T-helper 17 cell (primary cell): Measurements from ENCODE around the gene KNDC1. TPM values are rescaled to one million over a fixed set of nuclear protein-coding genes. Genes with fewer than 3 reads are reported as not detected.
A peak's percentile ranks its signal among the peaks of the same experiment; 100 is the strongest.
"Not testable (repeated sequence)": the region's sequence is repeated elsewhere in the genome, so short reads cannot be mapped to it uniquely, and the experiment has no call there.

Experiments used
- ATAC-seq: fragments of 150-1000 bp; cut with Tn5 transposase; 2 replicates; pipeline ENCODE4 v1.10.0; 2021; ENCODE audit warnings: mild to moderate bottlenecking, moderate library complexity
- DNase-seq, 3 donors: peaks; one replicate each; pipeline versions ENCODE4 v3.0.0 to v3.0.0-alpha.2; 2020 to 2021
- H3K9me3 ChIP-seq: one replicate; pipeline ENCODE4 v1.7.0; 2013; ENCODE audit warnings: low read length, mild to moderate bottlenecking; ENCODE audit not compliant: control insufficient read depth, poor library complexity, severe bottlenecking
- H3K27ac Mint-ChIP-seq: one replicate; pipeline ENCODE4 v1.8.0; 2022; ENCODE audit warnings: mild to moderate bottlenecking, moderate library complexity, mixed read lengths
- H3K27me3 Mint-ChIP-seq: one replicate; pipeline ENCODE4 v1.8.0; 2022; ENCODE audit warnings: mixed read lengths
- H3K36me3 Mint-ChIP-seq: one replicate; pipeline ENCODE4 v1.8.0; 2022; ENCODE audit warnings: low read depth, mixed read lengths
- H3K4me1 Mint-ChIP-seq: one replicate; pipeline ENCODE4 v1.8.0; 2022; ENCODE audit warnings: mild to moderate bottlenecking, mixed read lengths
- H3K4me3 Mint-ChIP-seq: one replicate; pipeline ENCODE4 v1.8.0; 2022; ENCODE audit warnings: mild to moderate bottlenecking, moderate library complexity, mixed read lengths
- total RNA-seq, 4 donors: library from RNA in 2 of 4; stranded (reverse) in 2 of 4; gene quantifications; one replicate each; pipeline ENCODE4 v1.2.3 and lab custom pipeline; 2022 to 2026

The KNDC1 gene
- total RNA-seq = 1 to 10 TPM in 1 of 2 donors, under 1 TPM in 1; 0.42 to 1.1 TPM
- 1.4 to 6.0 reads per million in 2 donors for total RNA-seq (lab: John Stamatoyannopoulos, UW)

DNA sequence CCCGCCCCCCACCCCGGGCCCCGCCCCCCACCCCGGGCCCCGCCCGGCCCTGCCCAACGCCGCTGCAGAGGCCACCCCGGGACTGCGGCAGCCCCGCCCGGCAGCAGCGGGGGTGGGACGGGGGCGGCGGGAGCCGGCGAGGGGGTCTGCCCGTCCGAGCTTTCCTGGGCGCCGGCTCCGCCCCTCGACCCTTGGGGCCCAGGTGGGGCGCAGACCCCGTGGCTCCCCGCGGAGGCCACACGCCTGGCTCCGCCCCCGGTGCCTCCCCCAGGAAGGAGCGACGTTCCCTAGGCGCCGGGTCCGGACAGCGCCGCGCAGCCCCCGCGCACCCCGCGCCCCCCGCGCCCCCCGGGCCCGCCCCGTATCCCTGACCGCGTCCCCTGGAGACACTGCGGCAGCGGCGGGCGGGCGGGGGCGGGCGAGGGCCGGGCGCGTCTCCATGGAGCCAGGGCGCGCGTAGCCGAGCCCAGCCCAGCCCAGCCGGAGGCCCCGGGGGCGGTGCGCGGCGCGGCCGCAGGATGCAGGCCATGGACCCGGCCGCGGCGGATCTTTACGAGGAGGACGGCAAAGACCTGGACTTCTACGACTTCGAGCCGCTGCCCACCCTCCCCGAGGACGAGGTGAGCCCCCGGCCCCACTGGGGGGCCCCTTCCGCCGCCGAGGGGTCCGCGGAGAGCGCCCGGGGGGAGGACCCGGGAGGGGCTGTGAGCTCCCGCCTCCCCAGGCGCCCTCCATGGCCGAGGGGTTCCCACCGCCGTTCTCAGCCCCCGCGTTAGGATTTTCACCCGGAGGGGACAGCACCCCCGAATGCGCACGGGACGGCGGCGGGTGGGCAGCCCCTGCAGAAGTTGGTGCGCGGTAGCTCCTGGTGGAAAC, at the start of gene KNDC1:
KNDC1 (plus strand) TSS at position 270 of the 876 bp plus-strand sequence; CDS start at position 519, 249 bp downstream.
- H3K27me3 Mint-ChIP-seq = peaks cover 9% of the 10 kb centered on the region

DNA sequence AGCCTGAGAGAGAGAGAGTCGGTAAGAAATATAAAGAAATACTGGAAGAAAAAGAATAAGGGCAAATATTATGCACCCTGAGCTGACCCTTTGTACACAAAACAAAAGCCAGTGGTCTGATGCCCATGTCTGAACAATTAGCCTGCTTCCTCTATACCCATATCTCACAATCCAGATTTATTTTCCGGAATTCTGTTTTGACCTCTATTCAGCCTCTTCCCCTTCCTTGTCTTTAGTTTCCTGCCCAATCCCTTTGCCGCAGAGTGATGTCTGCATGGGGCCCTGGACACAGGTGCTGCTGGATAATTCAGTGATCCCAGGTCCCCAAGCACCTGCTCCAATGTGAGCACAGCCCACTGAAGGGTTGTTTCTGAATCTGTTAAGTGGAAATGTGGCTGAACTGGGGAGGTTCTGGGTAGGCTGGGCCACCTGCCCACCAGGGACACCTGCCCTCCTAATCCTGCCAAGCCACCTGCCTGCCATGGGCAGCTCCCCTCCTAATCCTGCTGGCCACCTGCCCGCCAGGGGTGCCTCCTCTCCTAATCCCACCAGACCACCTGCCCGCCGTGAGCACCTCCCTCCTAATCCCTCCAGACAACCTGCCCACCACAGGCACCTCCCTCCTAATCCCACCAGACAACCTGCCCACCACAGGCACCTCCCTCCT, 49.3 kb upstream of the KNDC1 start:
- H3K36me3 Mint-ChIP-seq = no peaks in the 10 kb centered on the region
- ATAC-seq (no peak), DNase-seq (no peak)
- peaks cover 7% of the 10 kb centered on the region for H3K27me3 Mint-ChIP-seq
- H3K4me1 Mint-ChIP-seq = no peaks in the 10 kb centered on the region
- no peak overlapping the region for H3K4me3 Mint-ChIP-seq
- no peak overlapping the region for H3K27ac Mint-ChIP-seq
- H3K9me3 ChIP-seq = no peaks in the 10 kb centered on the region

More for the DNA sequence above, at the start of gene KNDC1:
- H3K27ac Mint-ChIP-seq = no peak within 1 kb of the TSS
- H3K9me3 ChIP-seq = no peaks in the 10 kb centered on the region
- no peaks in the 10 kb centered on the region for H3K4me1 Mint-ChIP-seq
- no peaks in the 10 kb centered on the region for H3K36me3 Mint-ChIP-seq
- ATAC-seq (peak; percentile 78), DNase-seq (peak in 1 of 3 donors; percentile 29)
- H3K4me3 Mint-ChIP-seq = peak within 1 kb of the TSS; percentile 77

GRCh38 chr10:133111640-133112039, 48.4 kb upstream of the KNDC1 start:
- not testable (repeated sequence) for H3K27me3 Mint-ChIP-seq, H3K36me3 Mint-ChIP-seq, H3K9me3 ChIP-seq, H3K4me3 Mint-ChIP-seq, H3K27ac Mint-ChIP-seq, ATAC-seq, DNase-seq, H3K4me1 Mint-ChIP-seq

DNA sequence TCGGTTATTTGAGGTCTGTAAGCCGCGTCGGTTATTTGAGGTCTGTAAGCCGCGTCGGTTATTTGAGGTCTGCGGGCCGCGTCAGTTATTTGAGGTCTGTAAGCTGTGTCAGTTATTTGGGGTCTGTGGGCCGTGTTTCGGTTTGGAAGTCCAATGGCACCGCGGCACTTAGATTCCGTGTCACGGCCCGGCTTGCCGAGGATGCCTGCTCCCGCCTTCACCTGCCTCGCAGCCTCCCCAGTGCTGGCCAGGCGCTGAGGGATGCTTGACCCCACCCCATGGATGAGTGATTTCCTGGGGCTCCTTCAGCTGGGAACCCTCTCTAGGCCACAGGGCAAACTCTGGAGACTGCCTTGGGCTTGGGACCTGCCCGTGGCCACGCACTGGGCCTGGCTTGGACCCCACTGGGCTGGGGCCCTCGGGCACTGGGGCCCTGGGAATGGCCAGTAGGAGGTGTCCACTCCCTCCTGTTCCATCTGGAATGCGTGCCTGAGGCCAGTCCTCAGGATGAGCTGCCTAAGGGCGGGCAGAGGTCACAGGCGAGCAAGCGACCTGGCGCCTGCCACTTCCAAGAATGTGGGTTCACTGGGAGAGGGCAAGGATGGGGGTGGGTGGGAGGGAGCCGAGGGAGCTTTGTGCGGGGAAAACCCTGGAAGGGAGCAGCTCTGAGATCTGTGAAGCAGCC, 46.7 kb upstream of the KNDC1 start:
- Mint-ChIP-seq H3K4me1 (no peaks in the 10 kb centered on the region), H3K27me3 (peaks cover 7% of the 10 kb centered on the region), H3K36me3 (no peaks in the 10 kb centered on the region), H3K27ac (no peak overlapping the region), H3K4me3 (no peak overlapping the region)
- no peak for DNase-seq
- ATAC-seq = no peak
- no peaks in the 10 kb centered on the region for H3K9me3 ChIP-seq

GRCh38 chr10:133113847-133114246, 46.2 kb upstream of the KNDC1 start:
- H3K4me1 Mint-ChIP-seq = no peaks in the 10 kb centered on the region

GRCh38 chr10:133114251-133114650, 45.8 kb upstream of the KNDC1 start:
- H3K4me3 Mint-ChIP-seq = no peak overlapping the region
- no peak overlapping the region for H3K27ac Mint-ChIP-seq
- ATAC-seq = no peak
- no peaks in the 10 kb centered on the region for H3K4me1 Mint-ChIP-seq
- peaks cover 7% of the 10 kb centered on the region for H3K27me3 Mint-ChIP-seq
- H3K36me3 Mint-ChIP-seq = no peaks in the 10 kb centered on the region
- DNase-seq = no peak
- H3K9me3 ChIP-seq = no peaks in the 10 kb centered on the region

More at GRCh38 chr10:133113847-133114246, 46.2 kb upstream of the KNDC1 start:
- H3K9me3 ChIP-seq = no peaks in the 10 kb centered on the region
- Mint-ChIP-seq H3K27me3 (peaks cover 7% of the 10 kb centered on the region), H3K36me3 (no peaks in the 10 kb centered on the region), H3K27ac (no peak overlapping the region), H3K4me3 (no peak overlapping the region)
- DNase-seq (no peak), ATAC-seq (no peak)

- Mint-ChIP-seq H3K4me1 (no peaks in the 10 kb centered on the region), H3K27me3 (peaks cover 7% of the 10 kb centered on the region), H3K4me3 (no peak overlapping the region), H3K27ac (no peak overlapping the region), H3K36me3 (no peaks in the 10 kb centered on the region)
- DNase-seq (no peak), ATAC-seq (no peak)
- H3K9me3 ChIP-seq = no peaks in the 10 kb centered on the region
These were observed 45.1 kb upstream of the KNDC1 start for GRCh38 chr10:133114726-133115452.

GRCh38 chr10:133115453-133115842, 44.6 kb upstream of the KNDC1 start:
- H3K27me3 Mint-ChIP-seq = peaks cover 2% of the 10 kb centered on the region
- H3K4me3 Mint-ChIP-seq = no peak overlapping the region
- no peak for DNase-seq
- no peaks in the 10 kb centered on the region for H3K4me1 Mint-ChIP-seq
- no peak for ATAC-seq
- no peak overlapping the region for H3K27ac Mint-ChIP-seq
- no peaks in the 10 kb centered on the region for H3K36me3 Mint-ChIP-seq
- no peaks in the 10 kb centered on the region for H3K9me3 ChIP-seq

DNA sequence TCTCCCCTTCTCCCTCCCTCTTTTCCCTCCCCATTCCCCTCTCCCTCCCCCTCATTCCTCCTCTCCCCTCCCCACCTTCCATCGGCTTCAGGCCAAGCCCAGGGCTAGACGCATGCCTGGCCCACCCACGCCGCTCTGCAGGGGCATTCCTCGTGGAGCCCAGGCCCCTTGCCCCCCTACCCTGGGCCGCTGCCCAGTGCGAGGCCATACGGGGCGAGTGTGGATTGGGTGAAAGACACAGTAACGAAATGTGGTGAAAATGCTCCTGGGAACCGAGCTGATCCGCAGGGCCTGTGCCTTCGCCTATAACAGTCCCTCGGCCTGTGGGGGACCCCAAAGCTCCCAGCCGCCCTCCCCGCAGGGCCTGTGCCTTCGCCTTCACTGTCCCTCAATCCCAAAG, 44.0 kb upstream of the KNDC1 start:
- H3K9me3 ChIP-seq = no peaks in the 10 kb centered on the region
- Mint-ChIP-seq H3K27me3 (peaks cover 4% of the 10 kb centered on the region), H3K36me3 (no peaks in the 10 kb centered on the region), H3K4me3 (no peak overlapping the region), H3K27ac (no peak overlapping the region), H3K4me1 (no peaks in the 10 kb centered on the region)
- ATAC-seq = no peak
- no peak for DNase-seq

GRCh38 chr10:133116455-133116854, 43.6 kb upstream of the KNDC1 start:
- no peak overlapping the region for H3K27ac Mint-ChIP-seq
- H3K36me3 Mint-ChIP-seq = no peaks in the 10 kb centered on the region
- H3K9me3 ChIP-seq = no peaks in the 10 kb centered on the region
- ATAC-seq (no peak), DNase-seq (no peak)
- H3K4me3 Mint-ChIP-seq = no peak overlapping the region
- peaks cover 4% of the 10 kb centered on the region for H3K27me3 Mint-ChIP-seq
- H3K4me1 Mint-ChIP-seq = no peaks in the 10 kb centered on the region

DNA sequence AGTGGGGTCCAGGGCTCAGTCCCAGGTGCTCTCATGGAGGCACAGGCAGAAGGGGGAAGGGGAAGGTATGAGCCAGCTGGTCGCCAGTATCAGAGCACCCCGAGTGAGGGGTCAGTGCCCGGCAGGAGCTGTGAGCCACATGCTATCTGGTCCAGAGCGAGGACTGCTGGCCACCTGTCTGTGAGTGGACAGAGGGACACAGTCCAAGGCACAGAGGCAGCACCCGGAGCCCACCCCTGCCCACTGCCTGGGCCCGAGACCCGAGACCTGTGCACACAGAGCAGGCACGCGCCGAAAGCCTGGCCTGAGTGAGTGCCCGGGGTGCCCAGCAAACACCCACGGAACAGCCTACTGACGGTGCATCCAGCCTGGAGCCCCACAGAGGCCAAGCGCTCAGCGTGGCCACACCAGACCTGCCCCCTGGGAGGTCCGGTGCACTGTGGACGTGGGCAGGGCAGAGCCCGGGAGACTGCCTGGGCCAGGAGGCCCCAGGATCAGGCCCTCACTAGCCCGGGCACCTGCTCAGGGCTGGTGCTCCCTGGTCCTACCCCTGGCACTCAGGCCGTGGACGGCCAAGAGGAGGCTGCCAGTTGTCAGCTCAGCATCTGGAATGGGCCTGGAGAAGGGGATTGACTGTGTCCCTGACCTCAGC, 42.9 kb upstream of the KNDC1 start:
- no peaks in the 10 kb centered on the region for H3K4me1 Mint-ChIP-seq
- no peaks in the 10 kb centered on the region for H3K9me3 ChIP-seq
- DNase-seq = no peak
- H3K27me3 Mint-ChIP-seq = peaks cover 4% of the 10 kb centered on the region
- H3K27ac Mint-ChIP-seq = no peak overlapping the region
- no peak for ATAC-seq
- no peak overlapping the region for H3K4me3 Mint-ChIP-seq
- H3K36me3 Mint-ChIP-seq = no peaks in the 10 kb centered on the region

DNA sequence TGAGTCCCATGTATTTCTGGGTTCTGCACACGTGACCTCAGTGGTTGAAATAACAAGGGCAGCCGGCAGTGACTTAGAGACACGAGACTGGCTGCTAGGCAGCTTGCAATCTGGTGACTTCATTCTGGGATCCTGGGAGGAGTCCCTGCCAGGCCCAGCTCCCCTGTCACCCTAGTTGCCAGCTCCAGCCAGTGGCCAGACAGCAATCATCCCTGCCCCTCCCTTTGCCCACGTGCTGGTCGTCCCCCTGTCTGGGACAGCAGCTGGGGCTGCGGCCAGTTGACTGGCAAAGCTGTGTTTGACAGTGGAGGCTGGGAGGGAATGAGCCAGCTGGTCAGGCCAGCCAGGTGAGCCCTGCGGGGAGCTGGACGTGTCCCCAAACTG, 42.3 kb upstream of the KNDC1 start:
- ATAC-seq = no peak
- no peaks in the 10 kb centered on the region for H3K36me3 Mint-ChIP-seq
- no peak overlapping the region for H3K27ac Mint-ChIP-seq
- DNase-seq = no peak
- H3K9me3 ChIP-seq = no peaks in the 10 kb centered on the region
- H3K4me3 Mint-ChIP-seq = no peak overlapping the region
- H3K4me1 Mint-ChIP-seq = no peaks in the 10 kb centered on the region
- peaks cover 4% of the 10 kb centered on the region for H3K27me3 Mint-ChIP-seq
